IMR-90 (cell line): ENCODE data around the gene KCNQ2. TPM values are rescaled to one million over a fixed set of nuclear protein-coding genes. Genes with fewer than 3 reads are reported as not detected.

ENCODE experiments used
- ATAC-seq: fragments of 200-7000 bp; cut with Tn5 transposase; 2 replicates; pipeline ENCODE4 v1.9.1; 2020; ENCODE audit warnings: low read depth, mild to moderate bottlenecking, moderate library complexity
- BruUV-seq: library from RNA; stranded (reverse); fragments of 400-500 nt; replicated peaks from 2 replicates; lab custom pipeline; 2021; lab: Mats Ljungman, UMichigan
- CTCF ChIA-PET: fragments of 300-600 bp; formaldehyde crosslinking; extraction: SDS; loops from one replicate; lab custom pipeline; 2021; ENCODE audit warnings: antibody characterized with exemption; lab: Yijun Ruan, JAX
- POLR2A ChIA-PET: fragments of 300-600 bp; sonication (Branson Sonifier 250); formaldehyde crosslinking; loops from one replicate; lab custom pipeline; 2022; ENCODE audit warnings: antibody characterized with exemption; ENCODE audit not compliant: unreplicated experiment; lab: Charles Lee
- DNase-seq: peaks from one replicate; pipeline ENCODE4 v3.0.0; 2013
- H2AFZ ChIP-seq: replicated peaks from 2 replicates; pipeline ENCODE3; 2013; ENCODE audit warnings: low read length, mild to moderate bottlenecking; ENCODE audit not compliant: poor library complexity
- H2AK5ac ChIP-seq: 2 replicates; pipeline ENCODE4 v1.6.1; 2013; ENCODE audit warnings: low read depth, low read length, inconsistent platforms
- H2AK9ac ChIP-seq: replicated peaks from 2 replicates; pipeline ENCODE3; 2013; ENCODE audit warnings: mild to moderate bottlenecking, low read depth, low read length, moderate library complexity; ENCODE audit not compliant: poor library complexity
- H2BK120ac ChIP-seq: 2 replicates; pipeline ENCODE4 v1.6.1; 2013; ENCODE audit warnings: low read depth, low read length, inconsistent platforms
- H2BK15ac ChIP-seq: 3 replicates; pipeline ENCODE4 v1.6.1; 2013; ENCODE audit warnings: low read depth, low read length, inconsistent platforms
- H2BK20ac ChIP-seq: 2 replicates; pipeline ENCODE4 v1.6.1; 2013; ENCODE audit warnings: low read depth, mild to moderate bottlenecking, inconsistent platforms, low read length, moderate library complexity
- H2BK5ac ChIP-seq: 2 replicates; pipeline ENCODE4 v1.6.1; 2013; ENCODE audit warnings: mild to moderate bottlenecking, low read depth, low read length, inconsistent platforms; ENCODE audit not compliant: poor library complexity, severe bottlenecking
- H3K14ac ChIP-seq: replicated peaks from 2 replicates; pipeline ENCODE4 v1.6.1; 2013; ENCODE audit warnings: low read depth, low read length, inconsistent platforms
- H3K18ac ChIP-seq: 2 replicates; pipeline ENCODE4 v1.6.1; 2013; ENCODE audit warnings: low read depth, low read length, control low read depth
- H3K23ac ChIP-seq: 2 replicates; pipeline ENCODE4 v1.6.1; 2013; ENCODE audit warnings: low read depth, low read length, inconsistent platforms
- H3K27ac ChIP-seq: 2 replicates; pipeline ENCODE4 v1.5.1; 2013; ENCODE audit warnings: mild to moderate bottlenecking, control low read depth, low read length; ENCODE audit not compliant: insufficient read depth
- H3K27me3 ChIP-seq: 2 replicates; pipeline ENCODE4 v1.6.1; 2013; ENCODE audit warnings: low read length; ENCODE audit not compliant: control insufficient read depth, insufficient read depth
- H3K36me3 ChIP-seq: 2 replicates; pipeline ENCODE4 v1.6.1; 2013; ENCODE audit warnings: low read length, mixed read lengths; ENCODE audit not compliant: control insufficient read depth, insufficient read depth
- H3K4ac ChIP-seq: 2 replicates; pipeline ENCODE4 v1.6.1; 2013; ENCODE audit warnings: low read depth, low read length, inconsistent platforms
- H3K4me1 ChIP-seq: 2 replicates; pipeline ENCODE4 v1.6.1; 2013; ENCODE audit warnings: low read length, mixed read lengths; ENCODE audit not compliant: control insufficient read depth, insufficient read depth
- H3K4me2 ChIP-seq: 2 replicates; pipeline ENCODE4 v1.6.1; 2013; ENCODE audit warnings: low read depth, mild to moderate bottlenecking, control low read depth, low read length, moderate library complexity
- H3K4me3 ChIP-seq: 2 replicates; pipeline ENCODE4 v1.5.1; 2013; ENCODE audit warnings: low read depth, mild to moderate bottlenecking, control low read depth, low read length, moderate library complexity; ENCODE audit not compliant: insufficient read depth
- H3K56ac ChIP-seq: 2 replicates; pipeline ENCODE4 v1.6.1; 2013; ENCODE audit warnings: low read length, inconsistent platforms; ENCODE audit not compliant: insufficient read depth; ENCODE audit errors: extremely low read depth
- H3K79me1 ChIP-seq, 2 experiments: 2 replicates each; pipeline ENCODE4 v1.6.1; 2013; ENCODE audit warnings: low read length in 2 of 2, inconsistent platforms in 1 of 2, low read depth in 1 of 2
- H3K9ac ChIP-seq: 2 replicates; pipeline ENCODE4 v1.6.1; 2013; ENCODE audit warnings: low read depth, low read length, control low read depth
- H3K9me1 ChIP-seq: 2 replicates; pipeline ENCODE4 v1.6.1; 2013; ENCODE audit warnings: low read length, inconsistent platforms; ENCODE audit not compliant: insufficient read depth
- H3K9me3 ChIP-seq: 2 replicates; pipeline ENCODE4 v1.6.1; 2013; ENCODE audit warnings: low read length; ENCODE audit not compliant: control insufficient read depth, insufficient read depth
- H4K20me1 ChIP-seq: 2 replicates; pipeline ENCODE4 v1.6.1; 2013; ENCODE audit warnings: low read length, inconsistent platforms; ENCODE audit not compliant: insufficient read depth
- H4K5ac ChIP-seq: 2 replicates; pipeline ENCODE4 v1.6.1; 2013; ENCODE audit warnings: mild to moderate bottlenecking, low read depth, low read length, control low read depth
- H4K8ac ChIP-seq, 2 experiments: 2 replicates each; pipeline ENCODE4 v1.6.1; 2013; ENCODE audit warnings: low read depth in 2 of 2, low read length in 2 of 2, control low read depth in 1 of 2, inconsistent platforms in 1 of 2
- H4K91ac ChIP-seq: 2 replicates; pipeline ENCODE4 v1.6.1; 2013; ENCODE audit warnings: low read depth, low read length, inconsistent platforms; ENCODE audit not compliant: insufficient read depth
- CEBPB ChIP-seq: IDR thresholded peaks from 2 replicates; pipeline ENCODE4 v1.6.1; 2012; ENCODE audit warnings: low read depth, low read length, improper control_type of control experiment
- MAFK ChIP-seq: IDR thresholded peaks from 2 replicates; pipeline ENCODE4 v1.6.1; 2012; ENCODE audit warnings: low read depth, low read length, improper control_type of control experiment
- MXI1 ChIP-seq: IDR thresholded peaks from 2 replicates; pipeline ENCODE4 v1.6.1; 2012; ENCODE audit warnings: low read depth, mild to moderate bottlenecking, low read length, moderate library complexity, borderline replicate concordance
- POLR2A ChIP-seq: IDR thresholded peaks from 2 replicates; pipeline ENCODE4 v1.6.1; 2012; ENCODE audit warnings: mild to moderate bottlenecking, low read depth, low read length
- RCOR1 ChIP-seq: IDR thresholded peaks from 2 replicates; pipeline ENCODE4 v1.6.1; 2012; ENCODE audit warnings: mild to moderate bottlenecking, low read length, improper control_type of control experiment; ENCODE audit not compliant: insufficient replicate concordance
- RFX5 ChIP-seq: IDR thresholded peaks from 2 replicates; pipeline ENCODE4 v1.8.0; 2012; ENCODE audit warnings: low read depth, mild to moderate bottlenecking, low read length, moderate library complexity
- SMC3 ChIP-seq: fragments of 150-350 bp; IDR thresholded peaks from 2 replicates; pipeline ENCODE4 v1.6.1; 2016; ENCODE audit warnings: low read depth, mild to moderate bottlenecking, antibody characterized with exemption, low read length, moderate library complexity
- WGBS, 2 experiments: methylation state at CpG; one replicate each; pipeline versions ENCODE4 v1.1.5 to v1.1.7; 2013; ENCODE audit warnings: missing lambda C conversion rate in 2 of 2; ENCODE audit not compliant: insufficient read length in 1 of 2; ENCODE audit errors: extremely low coverage in 2 of 2; 5-methylcytosine and 5-hydroxymethylcytosine counted together
- dilution Hi-C: fragments of 300-500 bp; cut with HindIII; formaldehyde crosslinking; loops from one replicate; pipeline ENCODE4 v1.14.3; 2018; ENCODE audit warnings: low sequenced_read_pairs; ENCODE audit not compliant: unreplicated experiment
- in situ Hi-C: fragments of 300-500 bp; cut with MboI; formaldehyde crosslinking; loops from 3 replicates; pipeline ENCODE4 v1.14.3; 2019; ENCODE audit warnings: low sequenced_read_pairs, inconsistent platforms, mixed read lengths
- intact Hi-C: fragments of 100-400 bp; cut with micrococcal nuclease; formaldehyde crosslinking; loops from 2 replicates; pipeline ENCODE4 v1.10.0; 2022
- polyA plus RNA-seq, 3 experiments: library from polyadenylated mRNA; depleted of rRNA; stranded (reverse); fragments of >200 nt; gene quantifications; 2 replicates each; pipeline ENCODE4 v1.2.3, GENCODE V29; 2012; ENCODE audit warnings: low replicate concordance in 1 of 3
- total RNA-seq: library from RNA; depleted of rRNA; stranded (reverse); fragments of >200 nt; gene quantifications from 2 replicates; pipeline ENCODE4 v1.2.3, GENCODE V29; 2012
- TF ChIP-seq, protein P1 (sequence below): conservative IDR thresholded peaks from 2 replicates; pipeline ENCODE4 v1.5.1; 2012; ENCODE audit warnings: mild to moderate bottlenecking, low read depth, low read length, improper control_type of control experiment
- TF ChIP-seq, protein P2 (sequence below): fragments of 150-350 bp; IDR thresholded peaks from 2 replicates; pipeline ENCODE4 v1.6.1; 2016; ENCODE audit warnings: low read depth, mild to moderate bottlenecking, low read length, moderate library complexity, borderline replicate concordance

The KCNQ2 gene
- total and polyA plus RNA-seq, 2 of the 4 experiments (the other 2 are of a cell fraction): 0.02 TPM; not detected in 1

GRCh38 chr20:63359164-63359934 is 113.1 kb downstream of the KCNQ2 start (continued):
- no peak for TF ChIP-seq RCOR1

DNA sequence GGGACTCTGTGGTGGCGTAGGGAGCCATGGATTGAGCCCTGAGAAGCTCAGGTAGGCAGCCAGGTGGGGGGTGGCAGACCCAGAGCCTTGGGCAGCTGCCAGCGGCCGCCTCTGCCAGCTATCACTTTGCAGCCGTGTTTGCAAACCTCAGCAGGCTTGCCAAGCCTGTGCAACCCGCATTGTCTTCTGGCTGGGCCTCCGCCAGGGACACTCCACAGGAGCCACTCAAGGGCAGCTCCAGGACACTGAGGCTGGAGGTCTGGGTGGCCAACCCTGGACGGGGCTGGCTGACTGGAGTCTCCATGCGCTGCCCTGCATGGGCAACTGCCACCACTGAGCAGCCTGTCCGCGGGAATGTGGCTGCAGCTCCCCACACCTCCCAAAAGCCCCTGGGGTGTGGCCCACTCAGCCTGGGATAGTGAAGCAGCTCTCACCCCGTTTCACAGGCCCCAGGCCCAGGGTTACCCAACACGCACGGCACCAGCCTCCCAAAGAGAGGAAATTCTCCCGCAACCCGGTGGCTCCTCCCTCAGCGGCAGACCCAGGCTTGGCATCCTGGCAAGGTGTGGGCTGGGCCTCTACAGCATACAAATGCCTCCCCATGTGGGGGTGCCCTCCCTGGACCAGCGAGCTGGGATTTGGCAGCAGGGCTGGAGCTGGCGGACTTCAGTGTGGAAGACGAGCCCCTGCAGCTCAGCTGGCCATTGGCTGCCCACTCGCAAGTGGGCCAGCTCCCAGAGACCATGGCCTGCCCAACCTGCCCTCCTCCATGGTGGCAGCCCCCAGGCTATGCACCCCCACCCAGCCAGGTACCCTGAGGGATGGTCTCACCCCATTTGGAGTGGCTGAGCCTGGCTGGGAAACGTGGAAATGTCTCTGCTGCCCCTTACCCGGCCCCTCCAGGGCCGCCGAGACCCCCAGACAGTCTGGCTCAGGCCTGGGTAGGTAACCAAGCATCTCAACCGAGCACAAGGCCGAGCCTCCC is 114.2 kb downstream of the KCNQ2 start:
- Histone ChIP-seq H3K4me2 (no peak overlapping the region), H3K27me3 (peaks cover 31% of the 10 kb centered on the region), H3K79me1 (no peaks in the 10 kb centered on the region), H3K36me3 (no peaks in the 10 kb centered on the region), H3K27ac (no peak overlapping the region), H2AK9ac (no peak overlapping the region), H2AFZ (no peak overlapping the region), H3K18ac (no peak overlapping the region), H2BK120ac (no peak overlapping the region), H2BK20ac (no peak overlapping the region), H3K9me3 (no peaks in the 10 kb centered on the region), H4K20me1 (no peaks in the 10 kb centered on the region), H3K9me1 (no peaks in the 10 kb centered on the region), H3K56ac (no peak overlapping the region), H3K9ac (no peak overlapping the region), H3K4me3 (no peak overlapping the region), H4K5ac (no peak overlapping the region), H2BK5ac (no peak overlapping the region), H4K8ac (no peak overlapping the region), H2BK15ac (no peak overlapping the region), H3K14ac (no peak overlapping the region), H2AK5ac (no peak overlapping the region), H3K4ac (no peak overlapping the region), H3K4me1 (no peaks in the 10 kb centered on the region), H4K91ac (no peak overlapping the region), H3K23ac (no peak overlapping the region)
- ATAC-seq (no peak), DNase-seq (no peak)
- no TSS peak for BruUV-seq
- ChIA-PET CTCF (no interaction called here), POLR2A (no interaction called here)
- in situ Hi-C loops (no loop called here), intact Hi-C loops (no loop called here), dilution Hi-C loops (no loop called here)
- TF ChIP-seq CEBPB: no peak
- TF ChIP-seq, protein P1, sequence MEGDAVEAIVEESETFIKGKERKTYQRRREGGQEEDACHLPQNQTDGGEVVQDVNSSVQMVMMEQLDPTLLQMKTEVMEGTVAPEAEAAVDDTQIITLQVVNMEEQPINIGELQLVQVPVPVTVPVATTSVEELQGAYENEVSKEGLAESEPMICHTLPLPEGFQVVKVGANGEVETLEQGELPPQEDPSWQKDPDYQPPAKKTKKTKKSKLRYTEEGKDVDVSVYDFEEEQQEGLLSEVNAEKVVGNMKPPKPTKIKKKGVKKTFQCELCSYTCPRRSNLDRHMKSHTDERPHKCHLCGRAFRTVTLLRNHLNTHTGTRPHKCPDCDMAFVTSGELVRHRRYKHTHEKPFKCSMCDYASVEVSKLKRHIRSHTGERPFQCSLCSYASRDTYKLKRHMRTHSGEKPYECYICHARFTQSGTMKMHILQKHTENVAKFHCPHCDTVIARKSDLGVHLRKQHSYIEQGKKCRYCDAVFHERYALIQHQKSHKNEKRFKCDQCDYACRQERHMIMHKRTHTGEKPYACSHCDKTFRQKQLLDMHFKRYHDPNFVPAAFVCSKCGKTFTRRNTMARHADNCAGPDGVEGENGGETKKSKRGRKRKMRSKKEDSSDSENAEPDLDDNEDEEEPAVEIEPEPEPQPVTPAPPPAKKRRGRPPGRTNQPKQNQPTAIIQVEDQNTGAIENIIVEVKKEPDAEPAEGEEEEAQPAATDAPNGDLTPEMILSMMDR: no peak
- TF ChIP-seq RFX5: no peak
- TF ChIP-seq POLR2A: no peak
- TF ChIP-seq MAFK: no peak
- TF ChIP-seq, protein P2, sequence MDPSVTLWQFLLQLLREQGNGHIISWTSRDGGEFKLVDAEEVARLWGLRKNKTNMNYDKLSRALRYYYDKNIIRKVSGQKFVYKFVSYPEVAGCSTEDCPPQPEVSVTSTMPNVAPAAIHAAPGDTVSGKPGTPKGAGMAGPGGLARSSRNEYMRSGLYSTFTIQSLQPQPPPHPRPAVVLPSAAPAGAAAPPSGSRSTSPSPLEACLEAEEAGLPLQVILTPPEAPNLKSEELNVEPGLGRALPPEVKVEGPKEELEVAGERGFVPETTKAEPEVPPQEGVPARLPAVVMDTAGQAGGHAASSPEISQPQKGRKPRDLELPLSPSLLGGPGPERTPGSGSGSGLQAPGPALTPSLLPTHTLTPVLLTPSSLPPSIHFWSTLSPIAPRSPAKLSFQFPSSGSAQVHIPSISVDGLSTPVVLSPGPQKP: no peak
- TF ChIP-seq SMC3: no peak
- no peak for TF ChIP-seq MXI1
- WGBS, 2 experiments: 59% methylated on average over 10 of the region's 26 CpGs; no CpG with 5 or more reads in 1 of the 2 experiments
